HCT116 (cell line): ENCODE data around the gene FAM53A. TPM values are rescaled to one million over a fixed set of nuclear protein-coding genes. Genes with fewer than 3 reads are reported as not detected.

Experiments used
- ATAC-seq: fragments of 200-7000 bp; cut with Tn5 transposase; 2 replicates; pipeline ENCODE4 v1.9.1; 2020; ENCODE audit warnings: mild to moderate bottlenecking, moderate library complexity
- BruUV-seq: library from RNA; stranded (reverse); fragments of 400-500 nt; replicated peaks from 2 replicates; lab custom pipeline; 2021; lab: Mats Ljungman, UMichigan
- CTCF ChIA-PET: fragments of 300-600 bp; sonication (Branson Sonifier 250); formaldehyde crosslinking; loops from one replicate; lab custom pipeline; 2021; ENCODE audit warnings: antibody characterized with exemption; lab: Charles Lee
- POLR2A ChIA-PET: fragments of 300-600, 350-600 bp; sonication (Branson Sonifier 250); formaldehyde crosslinking; loops from one replicate; lab custom pipeline; 2021; ENCODE audit warnings: antibody characterized with exemption; lab: Charles Lee
- RAD21 ChIA-PET, 2 experiments: fragments of 300-600 bp; sonication (Branson Sonifier 250); formaldehyde crosslinking; loops; one replicate each; lab custom pipeline; 2023; ENCODE audit warnings: low total read pairs in 2 of 2; ENCODE audit not compliant: uncharacterized antibody in 2 of 2, unreplicated experiment in 2 of 2, low non-redundant PET in 1 of 2; lab: Charles Lee
- DNase-seq: peaks from one replicate; pipeline ENCODE4 v3.0.0-alpha.2; 2010; ENCODE audit warnings: low read depth, low spot score
- H2AFZ ChIP-seq: fragments of 200-600 bp; shearing (Covaris generic), sonication (generic); 2 replicates; pipeline ENCODE4 v1.6.1; 2017; ENCODE audit warnings: low read depth, mixed run types, mixed read lengths, antibody characterized with exemption, low read length; ENCODE audit not compliant: poor library complexity, severe bottlenecking
- H3K27ac ChIP-seq: 2 replicates; pipeline ENCODE4 v1.5.1; 2012; ENCODE audit warnings: low read depth, low read length
- H3K27me3 ChIP-seq: fragments of 200-600 bp; sonication (generic); 2 replicates; pipeline ENCODE4 v1.6.1; 2016; ENCODE audit warnings: mixed run types, low read length, mixed read lengths; ENCODE audit not compliant: insufficient read depth
- H3K36me3 ChIP-seq, 2 experiments: fragments of 200-500 bp in 1 of 2; fragments of 200-600 bp in 1 of 2; sonication (Bioruptor generic) in 1 of 2; sonication (generic) in 1 of 2; 2 replicates each; pipeline versions ENCODE4 v1.5.1 to v1.6.1; 2014 to 2016; ENCODE audit warnings: low read length in 2 of 2, inconsistent platforms in 1 of 2, mixed read lengths in 1 of 2, mixed run types in 1 of 2; ENCODE audit not compliant: insufficient read depth in 2 of 2, control insufficient read depth in 1 of 2
- H3K4me1 ChIP-seq, 2 experiments: fragments of 200-600 bp in 1 of 2; sonication (generic) in 1 of 2; 2 replicates each; pipeline versions ENCODE4 v1.5.1 to v1.6.1; 2012 to 2017; ENCODE audit warnings: low read length in 2 of 2, inconsistent platforms in 1 of 2, mild to moderate bottlenecking in 1 of 2, mixed read lengths in 1 of 2, mixed run types in 1 of 2, moderate library complexity in 1 of 2; ENCODE audit not compliant: insufficient read depth in 2 of 2, control insufficient read depth in 1 of 2
- H3K4me2 ChIP-seq: fragments of 200-600 bp; sonication (generic); 2 replicates; pipeline ENCODE4 v1.6.1; 2017; ENCODE audit warnings: mixed run types, low read length, mixed read lengths
- H3K4me3 ChIP-seq, 2 experiments: fragments of 200-600 bp in 1 of 2; sonication (generic) in 1 of 2; replicated peaks in 1 of 2; 2 replicates each; pipeline ENCODE4 v1.5.1; 2011 to 2016; ENCODE audit warnings: low read length in 2 of 2, control low read depth in 1 of 2, low read depth in 1 of 2, mild to moderate bottlenecking in 1 of 2, mixed read lengths in 1 of 2, mixed run types in 1 of 2
- H3K79me2 ChIP-seq: fragments of 200-600 bp; sonication (generic); 2 replicates; pipeline ENCODE4 v1.6.1; 2017; ENCODE audit warnings: mild to moderate bottlenecking, mixed run types, low read length, moderate library complexity, mixed read lengths; ENCODE audit not compliant: insufficient read depth
- H3K9ac ChIP-seq: fragments of 200-600 bp; sonication (generic); 2 replicates; pipeline ENCODE4 v1.6.1; 2016; ENCODE audit warnings: low read length, mixed read lengths
- H3K9me2 ChIP-seq: fragments of 200-600 bp; sonication (generic), shearing (Covaris generic); 2 replicates; pipeline ENCODE4 v1.6.1; 2017; ENCODE audit warnings: mixed run types, mild to moderate bottlenecking, moderate library complexity; ENCODE audit not compliant: insufficient read depth
- H3K9me3 ChIP-seq, 2 experiments: fragments of 200-500 bp in 1 of 2; fragments of 200-600 bp in 1 of 2; sonication (Bioruptor generic) in 1 of 2; sonication (generic) in 1 of 2; 2 replicates each; pipeline ENCODE4 v1.6.1; 2014 to 2017; ENCODE audit warnings: low read length in 2 of 2, mixed read lengths in 2 of 2, inconsistent platforms in 1 of 2, low read depth in 1 of 2, mild to moderate bottlenecking in 1 of 2, mixed run types in 1 of 2, moderate library complexity in 1 of 2; ENCODE audit not compliant: control insufficient read depth in 1 of 2, insufficient read depth in 1 of 2
- H4K20me1 ChIP-seq: fragments of 200-600 bp; sonication (generic), shearing (Covaris generic); 2 replicates; pipeline ENCODE4 v1.6.1; 2017; ENCODE audit warnings: mixed run types, mild to moderate bottlenecking, moderate library complexity; ENCODE audit not compliant: insufficient read depth
- JUND ChIP-seq: IDR thresholded peaks from 2 replicates; pipeline ENCODE4 v1.6.1; 2012
- POLR2AphosphoS5 ChIP-seq: IDR thresholded peaks from 2 replicates; pipeline ENCODE4 v1.6.1; 2011; ENCODE audit warnings: mild to moderate bottlenecking, low read depth, low read length, moderate library complexity
- SP1 ChIP-seq: IDR thresholded peaks from 2 replicates; pipeline ENCODE4 v1.6.1; 2012; ENCODE audit warnings: low read depth
- SRF ChIP-seq: IDR thresholded peaks from 2 replicates; pipeline ENCODE4 v1.6.1; 2012; ENCODE audit warnings: low read depth
- YY1 ChIP-seq: IDR thresholded peaks from 2 replicates; pipeline ENCODE4 v1.6.1; 2011; ENCODE audit warnings: low read length, low read depth, moderate library complexity, mild to moderate bottlenecking; ENCODE audit not compliant: insufficient replicate concordance; ENCODE audit errors: extremely low read depth
- ZNF274 ChIP-seq: fragments of 200-500 bp; sonication (Bioruptor generic); IDR thresholded peaks from 2 replicates; pipeline ENCODE4 v1.6.1; 2014; ENCODE audit warnings: mild to moderate bottlenecking, low read depth, low read length, inconsistent platforms
- intact Hi-C: fragments of 100-400 bp; cut with micrococcal nuclease; formaldehyde crosslinking; loops from 2 replicates; pipeline ENCODE4 v1.10.0; 2022
- total RNA-seq: library from RNA; stranded (reverse); gene quantifications from one replicate; pipeline ENCODE4 v1.2.1, GENCODE V29; 2021; ENCODE audit not compliant: unreplicated experiment
- TF ChIP-seq, protein P1 (sequence below), 3 experiments: fragments of 200-600 bp in 1 of 3; sonication (generic) in 1 of 3; IDR thresholded peaks in 2 of 3; conservative IDR thresholded peaks in 1 of 3; 2 replicates each; pipeline ENCODE4 v1.5.1; 2012 to 2017; ENCODE audit warnings: low read depth in 2 of 3, low read length in 2 of 3, antibody characterized with exemption in 1 of 3, borderline replicate concordance in 1 of 3, control low read depth in 1 of 3, mild to moderate bottlenecking in 1 of 3, mixed read lengths in 1 of 3, mixed run types in 1 of 3, moderate library complexity in 1 of 3; ENCODE audit not compliant: insufficient read depth in 1 of 3
- TF ChIP-seq, protein P2 (sequence below): IDR thresholded peaks from 2 replicates; pipeline ENCODE4 v1.6.1; 2012; ENCODE audit warnings: low read depth
- TF ChIP-seq, protein P3 (sequence below): IDR thresholded peaks from 2 replicates; pipeline ENCODE4 v1.6.1; 2012

The FAM53A gene
- total RNA-seq, 1 experiment from 2014 or later, result 1.1 TPM

DNA sequence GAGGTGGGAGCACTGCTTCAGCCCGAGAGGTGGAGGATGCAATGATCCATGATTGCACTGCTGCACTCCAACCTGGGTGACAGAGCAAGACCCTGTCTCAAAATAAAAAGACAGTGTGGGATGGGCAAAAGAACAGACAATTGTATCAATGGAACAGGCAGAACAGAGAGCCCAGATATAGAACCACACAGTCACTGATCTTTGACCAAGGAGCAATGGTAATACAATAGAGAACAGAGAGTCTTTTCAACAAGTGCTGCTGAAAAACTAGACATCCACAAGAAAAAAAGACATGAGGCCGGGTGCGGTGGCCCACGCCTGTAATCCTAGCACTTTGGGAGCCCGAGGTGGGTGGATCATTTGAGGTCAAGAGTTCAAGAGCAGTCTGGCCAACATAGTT, 5.9 kb downstream of the FAM53A start:
- intact Hi-C loops, result no loop called here
- CTCF ChIA-PET, result no interaction called here
- POLR2A ChIA-PET, result no interaction called here

More for the DNA sequence above, 5.9 kb downstream of the FAM53A start:
- Histone ChIP-seq H3K9ac (no peak overlapping the region), H3K27ac (no peak overlapping the region), H3K9me2 (no peaks in the 10 kb centered on the region), H3K9me3 (no peaks in the 10 kb centered on the region), H3K4me1 (peaks cover 0 to 2% of the 10 kb centered on the region in 2 experiments; a peak in 1 of 4 replicates), H3K79me2 (no peaks in the 10 kb centered on the region), H3K27me3 (no peaks in the 10 kb centered on the region), H3K4me3 (no peak overlapping the region), H4K20me1 (no peaks in the 10 kb centered on the region), H3K4me2 (no peak overlapping the region), H3K36me3 (no peaks in the 10 kb centered on the region), H2AFZ (no peak overlapping the region)
- DNase-seq (no peak), ATAC-seq (no peak)
- RAD21 ChIA-PET, result no interaction called here
- TF ChIP-seq YY1 (no peak), ZNF274 (no peak), SP1 (no peak), JUND (no peak), SRF (no peak), POLR2AphosphoS5 (no peak)
- TF ChIP-seq, protein P1, sequence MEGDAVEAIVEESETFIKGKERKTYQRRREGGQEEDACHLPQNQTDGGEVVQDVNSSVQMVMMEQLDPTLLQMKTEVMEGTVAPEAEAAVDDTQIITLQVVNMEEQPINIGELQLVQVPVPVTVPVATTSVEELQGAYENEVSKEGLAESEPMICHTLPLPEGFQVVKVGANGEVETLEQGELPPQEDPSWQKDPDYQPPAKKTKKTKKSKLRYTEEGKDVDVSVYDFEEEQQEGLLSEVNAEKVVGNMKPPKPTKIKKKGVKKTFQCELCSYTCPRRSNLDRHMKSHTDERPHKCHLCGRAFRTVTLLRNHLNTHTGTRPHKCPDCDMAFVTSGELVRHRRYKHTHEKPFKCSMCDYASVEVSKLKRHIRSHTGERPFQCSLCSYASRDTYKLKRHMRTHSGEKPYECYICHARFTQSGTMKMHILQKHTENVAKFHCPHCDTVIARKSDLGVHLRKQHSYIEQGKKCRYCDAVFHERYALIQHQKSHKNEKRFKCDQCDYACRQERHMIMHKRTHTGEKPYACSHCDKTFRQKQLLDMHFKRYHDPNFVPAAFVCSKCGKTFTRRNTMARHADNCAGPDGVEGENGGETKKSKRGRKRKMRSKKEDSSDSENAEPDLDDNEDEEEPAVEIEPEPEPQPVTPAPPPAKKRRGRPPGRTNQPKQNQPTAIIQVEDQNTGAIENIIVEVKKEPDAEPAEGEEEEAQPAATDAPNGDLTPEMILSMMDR (IDR thresholded peaks at IDR 0.05 in 2 of 3, conservative IDR thresholded peaks at IDR 0.05 in 1 of 3; ENCODE audit: borderline replicate concordance in 1 of 3, insufficient read depth in 1 of 3, low read depth in 2 of 3, low read length in 2 of 3), result no peak
- TF ChIP-seq, protein P2, sequence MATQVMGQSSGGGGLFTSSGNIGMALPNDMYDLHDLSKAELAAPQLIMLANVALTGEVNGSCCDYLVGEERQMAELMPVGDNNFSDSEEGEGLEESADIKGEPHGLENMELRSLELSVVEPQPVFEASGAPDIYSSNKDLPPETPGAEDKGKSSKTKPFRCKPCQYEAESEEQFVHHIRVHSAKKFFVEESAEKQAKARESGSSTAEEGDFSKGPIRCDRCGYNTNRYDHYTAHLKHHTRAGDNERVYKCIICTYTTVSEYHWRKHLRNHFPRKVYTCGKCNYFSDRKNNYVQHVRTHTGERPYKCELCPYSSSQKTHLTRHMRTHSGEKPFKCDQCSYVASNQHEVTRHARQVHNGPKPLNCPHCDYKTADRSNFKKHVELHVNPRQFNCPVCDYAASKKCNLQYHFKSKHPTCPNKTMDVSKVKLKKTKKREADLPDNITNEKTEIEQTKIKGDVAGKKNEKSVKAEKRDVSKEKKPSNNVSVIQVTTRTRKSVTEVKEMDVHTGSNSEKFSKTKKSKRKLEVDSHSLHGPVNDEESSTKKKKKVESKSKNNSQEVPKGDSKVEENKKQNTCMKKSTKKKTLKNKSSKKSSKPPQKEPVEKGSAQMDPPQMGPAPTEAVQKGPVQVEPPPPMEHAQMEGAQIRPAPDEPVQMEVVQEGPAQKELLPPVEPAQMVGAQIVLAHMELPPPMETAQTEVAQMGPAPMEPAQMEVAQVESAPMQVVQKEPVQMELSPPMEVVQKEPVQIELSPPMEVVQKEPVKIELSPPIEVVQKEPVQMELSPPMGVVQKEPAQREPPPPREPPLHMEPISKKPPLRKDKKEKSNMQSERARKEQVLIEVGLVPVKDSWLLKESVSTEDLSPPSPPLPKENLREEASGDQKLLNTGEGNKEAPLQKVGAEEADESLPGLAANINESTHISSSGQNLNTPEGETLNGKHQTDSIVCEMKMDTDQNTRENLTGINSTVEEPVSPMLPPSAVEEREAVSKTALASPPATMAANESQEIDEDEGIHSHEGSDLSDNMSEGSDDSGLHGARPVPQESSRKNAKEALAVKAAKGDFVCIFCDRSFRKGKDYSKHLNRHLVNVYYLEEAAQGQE, result no peak
- TF ChIP-seq, protein P3, sequence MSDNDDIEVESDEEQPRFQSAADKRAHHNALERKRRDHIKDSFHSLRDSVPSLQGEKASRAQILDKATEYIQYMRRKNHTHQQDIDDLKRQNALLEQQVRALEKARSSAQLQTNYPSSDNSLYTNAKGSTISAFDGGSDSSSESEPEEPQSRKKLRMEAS, result no peak
- BruUV-seq, result no TSS peak
